SJCRH30 (cell line): ENCODE results near the gene RANGAP1. TPM values are rescaled to one million over a fixed set of nuclear protein-coding genes. Genes with fewer than 3 reads are reported as not detected.
"Not testable (repeated sequence)": the region's sequence is repeated elsewhere in the genome, so short reads cannot be mapped to it uniquely, and the experiment has no call there.

Source experiments
- DNase-seq, 2 experiments: peaks; one replicate each; pipeline ENCODE4 v3.0.0-alpha.2; 2015 to 2020
- H3K27ac ChIP-seq: fragments of 250-450 bp; sonication (Bioruptor Pico); 2 replicates; pipeline ENCODE4 v1.5.1; 2020; ENCODE audit warnings: mild to moderate bottlenecking, moderate library complexity
- H3K27me3 ChIP-seq: fragments of 250-450 bp; sonication (Bioruptor Pico); 2 replicates; pipeline ENCODE4 v1.5.1; 2020; ENCODE audit warnings: mild to moderate bottlenecking, moderate library complexity
- H3K36me3 ChIP-seq: fragments of 250-450 bp; sonication (Bioruptor Pico); 2 replicates; pipeline ENCODE4 v1.5.1; 2020; ENCODE audit warnings: mild to moderate bottlenecking, moderate library complexity
- H3K4me1 ChIP-seq: fragments of 250-450 bp; sonication (Bioruptor Pico); 2 replicates; pipeline ENCODE4 v1.5.1; 2020; ENCODE audit warnings: mild to moderate bottlenecking, moderate library complexity
- H3K4me3 ChIP-seq: fragments of 250-450 bp; sonication (Bioruptor Pico); 2 replicates; pipeline ENCODE4 v1.5.1; 2020; ENCODE audit warnings: mild to moderate bottlenecking, moderate library complexity
- H3K9me3 ChIP-seq: fragments of 250-450 bp; sonication (Bioruptor Pico); replicated peaks from 2 replicates; pipeline ENCODE4 v1.5.1; 2020; ENCODE audit warnings: mild to moderate bottlenecking, moderate library complexity
- total RNA-seq: library from RNA; depleted of rRNA; stranded (reverse); fragments of >200 nt; shearing (Covaris generic); gene quantifications from 2 replicates; pipeline ENCODE4 v1.2.3, GENCODE V29; 2014

RANGAP1 gene
- total RNA-seq, 1 experiment from 2014 or later, result 55.4 TPM

GRCh38 chr22:41308544-41308947 is 22.6 kb upstream of the RANGAP1 start:
- Histone ChIP-seq H3K27me3 (no peaks in the 10 kb centered on the region), H3K4me1 (no peaks in the 10 kb centered on the region), H3K27ac (no peak overlapping the region), H3K9me3 (no peaks in the 10 kb centered on the region; the same call in 1 of the 2 replicates), H3K36me3 (peaks cover 2% of the 10 kb centered on the region; the same call in 1 of the 2 replicates), H3K4me3 (no peak overlapping the region)
- no peak for DNase-seq

GRCh38 chr22:41308054-41308453 is 22.1 kb upstream of the RANGAP1 start:
- peaks cover 2% of the 10 kb centered on the region; the same call in 1 of the 2 replicates for H3K36me3 ChIP-seq

DNA sequence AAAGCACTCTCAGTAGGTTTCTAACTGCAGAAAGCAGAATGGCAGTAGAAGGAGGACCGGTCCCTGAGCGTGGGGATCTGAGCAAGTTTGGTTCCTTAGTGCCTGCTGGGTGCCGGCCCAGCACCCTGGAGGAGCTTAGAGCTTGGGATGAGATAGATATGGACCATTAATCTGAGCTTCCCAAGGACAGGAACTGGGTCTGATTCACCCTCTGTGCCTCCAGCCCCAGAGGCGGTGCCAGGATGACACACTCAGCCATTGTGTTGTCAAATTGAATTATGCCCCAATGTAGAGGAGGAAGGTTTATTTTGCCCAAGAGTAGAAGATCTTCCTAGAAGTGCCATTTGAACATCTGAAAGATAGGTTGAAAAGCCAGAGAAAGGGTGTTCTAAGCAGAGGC is 19.7 kb upstream of the RANGAP1 start:
- Histone ChIP-seq H3K4me1 (no peaks in the 10 kb centered on the region), H3K27ac (no peak overlapping the region), H3K4me3 (no peak overlapping the region), H3K9me3 (no peaks in the 10 kb centered on the region), H3K36me3 (0 out of 2 replicates have a peak, but pooled peaks cover 2% of the 10 kb centered on the region), H3K27me3 (no peaks in the 10 kb centered on the region)
- no peak for DNase-seq

More at GRCh38 chr22:41308054-41308453, 22.1 kb upstream of the RANGAP1 start:
- DNase-seq, result no peak
- Histone ChIP-seq H3K27me3 (no peaks in the 10 kb centered on the region), H3K9me3 (no peaks in the 10 kb centered on the region; the same call in 1 of the 2 replicates), H3K4me1 (no peaks in the 10 kb centered on the region), H3K4me3 (no peak overlapping the region), H3K27ac (no peak overlapping the region)

DNA sequence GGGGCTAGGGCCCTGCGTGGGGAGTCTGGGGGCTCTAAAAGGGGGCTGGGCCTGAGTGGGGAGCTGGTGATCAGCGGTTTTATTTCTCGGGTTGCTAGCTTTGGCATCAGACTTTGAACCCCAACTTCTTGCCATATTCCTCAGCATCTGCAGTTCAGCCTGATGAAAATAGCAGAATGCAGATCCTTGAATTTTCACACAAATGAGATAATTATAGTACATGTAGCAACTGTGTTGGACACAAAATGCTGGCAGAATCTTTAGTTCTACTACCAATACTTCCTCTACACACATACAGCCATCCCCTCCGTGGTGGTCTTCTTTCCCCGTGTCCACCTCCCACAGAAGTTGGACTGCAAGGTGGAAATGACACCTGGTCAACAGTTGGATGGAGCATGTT is 16.8 kb upstream of the RANGAP1 start:
- H3K36me3 ChIP-seq, result 0 out of 2 replicates have a peak, but pooled peaks cover 2% of the 10 kb centered on the region
- no peak overlapping the region; the same call in 1 of the 2 replicates for H3K27ac ChIP-seq
- no peak for DNase-seq

GRCh38 chr22:41302021-41302767 is 16.2 kb upstream of the RANGAP1 start:
- no peaks in the 10 kb centered on the region for H3K9me3 ChIP-seq
- no peaks in the 10 kb centered on the region for H3K27me3 ChIP-seq
- H3K27ac ChIP-seq, result peak overlapping the region; percentile 58; the same call in 1 of the 2 replicates
- 0 out of 2 replicates have a peak, but pooled peaks cover 2% of the 10 kb centered on the region for H3K36me3 ChIP-seq
- peak overlapping the region; percentile 85 for H3K4me3 ChIP-seq
- DNase-seq, result peak; percentile 33 to 38
- H3K4me1 ChIP-seq, result no peaks in the 10 kb centered on the region

More for the DNA sequence above, 16.8 kb upstream of the RANGAP1 start:
- Histone ChIP-seq H3K4me1 (no peaks in the 10 kb centered on the region), H3K9me3 (no peaks in the 10 kb centered on the region), H3K27me3 (no peaks in the 10 kb centered on the region), H3K4me3 (peak overlapping the region; percentile 85)

- Histone ChIP-seq H3K27me3 (no peaks in the 10 kb centered on the region), H3K4me1 (no peaks in the 10 kb centered on the region), H3K36me3 (0 out of 2 replicates have a peak, but pooled peaks cover 2% of the 10 kb centered on the region), H3K4me3 (peak within 1 kb of the TSS; percentile 85), H3K9me3 (no peaks in the 10 kb centered on the region), H3K27ac (peak within 1 kb of the TSS; percentile 58; the same call in 1 of the 2 replicates)
- peak; percentile 81 to 82 for DNase-seq
These were observed 15.4 kb upstream of the RANGAP1 start, which contains the start of gene ZC3H7B for GRCh38 chr22:41301085-41302020. TSS of gene ZC3H7B (plus strand) at chr22:41301525. CDS start at chr22:41320661, 19,136 bp downstream.

DNA sequence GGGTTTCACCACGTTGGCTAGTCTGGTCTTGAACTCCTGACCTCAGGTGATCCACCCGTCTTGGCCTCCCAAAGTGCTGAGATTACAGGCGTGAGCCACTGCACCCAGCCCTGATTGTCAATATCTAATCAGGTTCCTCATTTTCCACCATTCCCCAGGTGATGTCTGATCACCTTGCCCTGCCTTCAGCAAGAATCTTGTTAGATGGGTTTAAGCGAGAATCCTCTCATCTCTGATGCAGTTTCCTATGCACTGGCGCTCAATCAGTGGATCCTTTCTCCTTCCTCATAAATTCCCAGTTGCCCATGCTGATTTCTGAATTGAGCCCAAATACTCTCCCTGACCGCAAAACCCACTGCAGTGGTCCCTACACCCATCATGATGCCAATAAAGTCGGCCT is 14.7 kb upstream of the RANGAP1 start:
- Histone ChIP-seq H3K27me3 (no peaks in the 10 kb centered on the region), H3K27ac (no peak overlapping the region), H3K4me1 (no peaks in the 10 kb centered on the region), H3K9me3 (no peaks in the 10 kb centered on the region), H3K36me3 (0 out of 2 replicates have a peak, but pooled peaks cover 2% of the 10 kb centered on the region), H3K4me3 (peak overlapping the region; percentile 85)
- DNase-seq, result no peak

GRCh38 chr22:41296826-41297667 is 11.1 kb upstream of the RANGAP1 start:
- H3K4me1 ChIP-seq, result no peaks in the 10 kb centered on the region
- no peaks in the 10 kb centered on the region for H3K27me3 ChIP-seq
- H3K4me3 ChIP-seq, result no peak overlapping the region
- H3K36me3 ChIP-seq, result no peaks in the 10 kb centered on the region
- DNase-seq, result no peak
- H3K27ac ChIP-seq, result no peak overlapping the region
- H3K9me3 ChIP-seq, result no peaks in the 10 kb centered on the region

GRCh38 chr22:41294816-41295215 is 8.8 kb upstream of the RANGAP1 start:
- not testable (repeated sequence) for DNase-seq, H3K36me3 ChIP-seq, H3K4me1 ChIP-seq, H3K4me3 ChIP-seq, H3K27ac ChIP-seq, H3K27me3 ChIP-seq, H3K9me3 ChIP-seq

DNA sequence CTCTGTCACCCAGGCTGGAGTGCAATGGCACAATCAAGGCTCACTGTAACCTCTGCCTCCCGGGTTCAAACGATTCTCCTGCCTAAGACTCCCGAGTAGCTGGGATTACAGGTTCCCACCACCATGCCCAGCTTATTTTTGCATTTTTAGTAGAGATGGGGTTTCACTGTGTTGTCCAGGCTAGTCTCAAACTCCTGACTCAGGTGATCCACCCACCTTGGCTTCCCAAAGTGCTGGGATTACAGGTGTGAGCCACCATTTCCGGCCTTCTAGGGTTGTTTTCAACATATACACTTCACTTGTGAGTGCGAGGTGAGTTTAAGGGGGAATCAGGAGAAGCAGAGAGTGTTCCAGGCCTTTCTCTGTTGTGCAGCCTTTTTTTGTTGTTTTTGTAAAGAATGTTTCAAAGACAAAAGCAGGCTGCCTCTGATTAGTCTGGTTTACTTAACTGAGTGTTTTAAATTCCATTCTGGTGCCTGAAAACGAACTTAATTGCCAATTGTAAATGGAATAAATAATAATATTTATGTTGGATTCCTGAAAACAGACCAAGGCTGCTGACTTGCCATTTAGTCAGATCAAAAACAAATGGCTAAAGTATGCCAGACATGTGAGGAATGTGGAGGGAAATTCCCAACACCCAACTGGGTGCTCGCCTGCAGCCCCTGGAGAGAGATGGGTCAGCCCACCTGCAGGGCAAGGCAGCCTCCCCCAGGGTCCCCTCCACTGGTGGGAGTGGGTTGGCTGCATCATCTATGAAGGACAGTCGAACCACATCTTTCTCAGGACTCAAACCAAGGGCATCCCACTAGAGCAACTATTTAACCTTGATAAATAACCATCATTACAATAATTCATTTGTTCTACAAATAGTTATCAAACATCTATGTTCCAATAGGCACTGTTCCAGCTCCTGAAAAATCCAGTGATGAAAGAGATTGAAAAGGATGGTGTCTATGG is 4.6 kb upstream of the RANGAP1 start:
- peak overlapping the region; percentile 3; the same call in 1 of the 2 replicates for H3K27ac ChIP-seq
- no peaks in the 10 kb centered on the region for H3K9me3 ChIP-seq
- peak; percentile 13 to 41 for DNase-seq
- H3K4me3 ChIP-seq, result no peak overlapping the region
- no peaks in the 10 kb centered on the region for H3K27me3 ChIP-seq
- no peaks in the 10 kb centered on the region for H3K36me3 ChIP-seq
- H3K4me1 ChIP-seq, result peaks cover 16% of the 10 kb centered on the region

DNA sequence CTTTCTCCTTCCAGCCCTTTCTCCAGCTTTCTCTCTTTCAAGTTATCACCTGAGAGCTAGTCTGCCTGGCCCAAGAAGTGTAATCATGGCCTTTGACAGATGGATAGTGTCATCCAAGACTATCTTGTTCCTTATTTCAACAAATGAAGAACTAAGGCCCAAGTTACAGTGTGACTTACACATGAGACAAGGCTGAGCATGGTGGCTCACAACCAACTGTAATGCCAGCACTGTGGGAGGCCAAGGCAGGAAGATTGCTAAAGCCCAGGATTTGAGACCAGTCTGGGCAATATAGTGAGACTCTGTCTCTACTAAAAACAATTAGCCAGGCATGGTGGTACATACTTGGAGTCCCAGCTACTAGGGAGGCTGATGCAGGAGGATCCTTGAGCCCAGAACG is 3.7 kb upstream of the RANGAP1 start:
- Histone ChIP-seq H3K4me3 (no peak overlapping the region), H3K27me3 (no peaks in the 10 kb centered on the region), H3K36me3 (no peaks in the 10 kb centered on the region), H3K4me1 (peaks cover 16% of the 10 kb centered on the region), H3K9me3 (no peaks in the 10 kb centered on the region), H3K27ac (no peak overlapping the region)
- no peak for DNase-seq

GRCh38 chr22:41288245-41288946 is 2.4 kb upstream of the RANGAP1 start:
- no peaks in the 10 kb centered on the region for H3K9me3 ChIP-seq
- no peak overlapping the region for H3K27ac ChIP-seq
- H3K4me3 ChIP-seq, result no peak overlapping the region
- peak; percentile 10 to 33 for DNase-seq
- H3K27me3 ChIP-seq, result no peaks in the 10 kb centered on the region
- H3K4me1 ChIP-seq, result peaks cover 16% of the 10 kb centered on the region
- H3K36me3 ChIP-seq, result peaks cover 2% of the 10 kb centered on the region; the same call in 1 of the 2 replicates
